ENCODE data around the gene PPP3CB. TPM values are rescaled to one million over a fixed set of nuclear protein-coding genes. Genes with fewer than 3 reads are reported as not detected.

PPP3CB gene
- total RNA-seq, 6 experiments from 2014 or later: 49.7 to 66.4 (median 59.8) TPM

DNA sequence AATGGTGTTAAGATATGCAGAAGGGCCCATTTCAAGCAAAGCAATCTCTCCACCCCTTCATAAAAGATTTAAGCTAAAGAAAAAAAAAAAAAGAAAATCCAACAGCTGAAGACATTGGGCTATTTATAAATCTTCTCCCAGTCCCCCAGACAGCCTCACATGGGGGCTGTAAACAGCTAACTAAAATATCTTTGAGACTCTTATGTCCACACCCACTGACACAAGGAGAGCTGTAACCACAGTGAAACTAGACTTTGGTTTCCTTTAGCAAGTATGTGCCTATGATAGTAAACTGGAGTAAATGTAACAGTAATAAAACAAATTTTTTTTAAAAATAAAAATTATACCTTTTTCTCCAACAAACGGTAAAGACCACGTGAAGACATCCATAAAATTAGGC is 28.6 kb downstream of the PPP3CB start:
- H3K27me3 Mint-ChIP-seq (ENCODE audit: insufficient read depth): no peaks in the 10 kb centered on the region

DNA sequence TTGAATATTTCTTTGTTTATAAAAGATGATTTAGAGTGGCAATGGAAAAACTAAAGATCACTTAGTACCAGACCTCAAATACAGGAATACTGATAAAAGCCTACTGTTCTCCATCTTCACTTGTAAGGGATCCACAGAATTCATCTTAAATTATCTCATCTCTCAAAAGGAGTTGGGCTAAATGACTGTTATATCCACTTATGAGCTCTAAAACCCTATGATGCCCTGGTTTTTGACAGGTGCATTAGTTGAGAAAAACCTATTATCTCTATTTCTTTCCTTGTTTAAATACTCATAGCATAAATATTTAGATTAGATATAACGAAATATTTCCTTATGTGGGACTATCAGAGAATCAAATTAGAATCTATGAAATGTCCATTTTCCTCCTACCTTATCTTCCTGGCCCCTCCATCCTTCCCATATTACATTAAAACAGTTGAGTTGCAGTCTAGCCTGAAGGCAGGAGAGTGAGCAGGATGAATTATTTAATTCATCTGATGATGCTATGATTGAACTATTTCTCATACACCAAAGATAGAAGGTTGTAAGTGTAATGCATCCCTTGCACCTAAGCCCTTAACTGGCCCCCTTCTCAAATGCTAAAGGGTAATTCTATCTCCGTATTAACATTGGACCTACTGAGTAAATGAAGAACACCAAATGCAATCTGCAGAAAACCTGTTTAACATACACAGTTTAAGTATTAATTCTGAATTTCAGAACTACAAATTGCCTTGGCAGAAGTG is 29.7 kb downstream of the PPP3CB start:
- no peak for DNase-seq
- Mint-ChIP-seq H3K27ac (no peak overlapping the region), H3K4me3 (no peak overlapping the region), H3K36me3 (ENCODE audit: low read depth) (peaks cover 42% of the 10 kb centered on the region), H3K4me1 (ENCODE audit: low read depth) (no peaks in the 10 kb centered on the region), H3K27me3 (ENCODE audit: insufficient read depth) (no peaks in the 10 kb centered on the region), H3K9me3 (no peaks in the 10 kb centered on the region)
- no peak for TF ChIP-seq CTCF (IDR thresholded peaks at IDR 0.05)

More for the DNA sequence above, 28.6 kb downstream of the PPP3CB start:
- Mint-ChIP-seq H3K4me1 (ENCODE audit: low read depth) (no peaks in the 10 kb centered on the region), H3K27ac (no peak overlapping the region), H3K9me3 (no peaks in the 10 kb centered on the region), H3K4me3 (no peak overlapping the region), H3K36me3 (ENCODE audit: low read depth) (peaks cover 32% of the 10 kb centered on the region)
- no peak for TF ChIP-seq CTCF (IDR thresholded peaks at IDR 0.05)
- no peak for DNase-seq

- Mint-ChIP-seq H3K4me1 (ENCODE audit: low read depth) (no peaks in the 10 kb centered on the region), H3K4me3 (no peak overlapping the region), H3K9me3 (no peaks in the 10 kb centered on the region), H3K36me3 (ENCODE audit: low read depth) (peaks cover 46% of the 10 kb centered on the region), H3K27ac (no peak overlapping the region), H3K27me3 (ENCODE audit: insufficient read depth) (no peaks in the 10 kb centered on the region)
- no peak for DNase-seq
- no peak for TF ChIP-seq CTCF (IDR thresholded peaks at IDR 0.05)
Observed at GRCh38 chr10:73460897-73461296, 34.9 kb downstream of the PPP3CB start.

DNA sequence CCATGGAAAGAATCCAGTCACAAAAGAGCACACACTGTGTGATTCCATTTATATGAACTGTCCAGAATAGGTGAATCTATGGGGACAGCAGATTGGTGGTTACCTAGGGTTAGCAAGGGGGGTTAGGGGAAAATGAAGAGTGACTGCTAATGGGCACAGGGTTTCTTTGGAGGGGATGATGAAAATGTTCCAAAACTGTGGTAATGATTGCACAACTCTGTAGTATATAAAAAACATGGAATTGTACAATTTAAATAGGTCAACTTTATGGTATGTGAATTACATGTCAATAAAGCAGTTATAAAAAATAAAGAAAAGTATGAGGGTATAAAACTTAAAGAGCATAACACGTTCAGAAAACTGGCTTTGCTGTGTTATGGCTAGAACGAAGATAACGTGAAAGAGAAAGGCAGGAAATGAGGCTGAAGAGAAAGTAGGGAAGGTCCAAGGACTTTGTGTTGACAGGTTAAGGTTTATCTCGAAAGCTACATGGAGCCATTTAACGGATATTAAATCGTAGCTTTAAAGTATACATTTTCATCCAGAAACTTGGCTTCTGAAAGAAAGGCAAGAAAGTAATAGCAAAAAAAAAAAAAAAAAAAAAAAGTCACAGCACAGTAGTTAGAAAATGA is 36.0 kb downstream of the PPP3CB start:
- DNase-seq: no peak
- H3K4me1 Mint-ChIP-seq (ENCODE audit: low read depth): no peaks in the 10 kb centered on the region
- no peak overlapping the region for H3K27ac Mint-ChIP-seq
- TF ChIP-seq CTCF (IDR thresholded peaks at IDR 0.05): no peak
- no peak overlapping the region for H3K4me3 Mint-ChIP-seq
- no peaks in the 10 kb centered on the region for H3K9me3 Mint-ChIP-seq
- H3K36me3 Mint-ChIP-seq (ENCODE audit: low read depth): peaks cover 41% of the 10 kb centered on the region
- H3K27me3 Mint-ChIP-seq (ENCODE audit: insufficient read depth): no peaks in the 10 kb centered on the region

- no peaks in the 10 kb centered on the region for H3K4me1 Mint-ChIP-seq (ENCODE audit: low read depth)
- no peaks in the 10 kb centered on the region for H3K9me3 Mint-ChIP-seq
- no peak overlapping the region for H3K4me3 Mint-ChIP-seq
- no peak overlapping the region for H3K27ac Mint-ChIP-seq
- no peak for DNase-seq
- H3K27me3 Mint-ChIP-seq (ENCODE audit: insufficient read depth): no peaks in the 10 kb centered on the region
- H3K36me3 Mint-ChIP-seq (ENCODE audit: low read depth): peaks cover 32% of the 10 kb centered on the region
- no peak for TF ChIP-seq CTCF (IDR thresholded peaks at IDR 0.05)
Observed at GRCh38 chr10:73456187-73456890, 39.5 kb downstream of the PPP3CB start.
